Retinal pigment epithelial cell (primary cell): ENCODE measurements around the gene TLE6.
"Not testable (repeated sequence)": the region's sequence is repeated elsewhere in the genome, so short reads cannot be mapped to it uniquely, and the experiment has no call there.

Source experiments
- DNase-seq: peaks from one replicate; pipeline ENCODE4 v3.0.0-alpha.2; 2010; ENCODE audit warnings: low read depth
- H3K4me3 ChIP-seq: 2 replicates; pipeline ENCODE4 v1.5.1; 2011; ENCODE audit warnings: mild to moderate bottlenecking, low read length, control low read depth, moderate library complexity
- CTCF ChIP-seq: conservative IDR thresholded peaks from 2 replicates; pipeline ENCODE4 v1.5.1; 2011; ENCODE audit warnings: low read depth, low read length, control low read depth, inconsistent platforms

Gene TLE6

GRCh38 chr19:2963122-2963521 lies 14.2 kb upstream of the TLE6 start:
- no peak for DNase-seq
- no peak for TF ChIP-seq CTCF
- no peak overlapping the region for H3K4me3 ChIP-seq

- not testable (repeated sequence) for DNase-seq, H3K4me3 ChIP-seq
Measured at GRCh38 chr19:2963631-2964030, 13.7 kb upstream of the TLE6 start.

GRCh38 chr19:2964874-2965273 lies 12.5 kb upstream of the TLE6 start:
- H3K4me3 ChIP-seq, result no peak overlapping the region
- TF ChIP-seq CTCF, result no peak
- DNase-seq, result no peak

GRCh38 chr19:2967972-2968371 lies 9.4 kb upstream of the TLE6 start:
- no peak for DNase-seq
- no peak for TF ChIP-seq CTCF

GRCh38 chr19:2969104-2969504 lies 8.3 kb upstream of the TLE6 start:
- H3K4me3 ChIP-seq, result no peak overlapping the region
- no peak for DNase-seq

More at GRCh38 chr19:2967972-2968371, 9.4 kb upstream of the TLE6 start:
- H3K4me3 ChIP-seq, result no peak overlapping the region

GRCh38 chr19:2970201-2970835 lies 7.0 kb upstream of the TLE6 start:
- no peak for DNase-seq
- TF ChIP-seq CTCF, result no peak
- H3K4me3 ChIP-seq, result no peak overlapping the region

More at GRCh38 chr19:2969104-2969504, 8.3 kb upstream of the TLE6 start:
- no peak for TF ChIP-seq CTCF

- TF ChIP-seq CTCF, result no peak
- DNase-seq, result no peak
- no peak overlapping the region for H3K4me3 ChIP-seq
Measured at GRCh38 chr19:2973229-2973628, 4.1 kb upstream of the TLE6 start.
